Measurements from ENCODE around the gene USP47. TPM values are rescaled to one million over a fixed set of nuclear protein-coding genes. Genes with fewer than 3 reads are reported as not detected.
A peak's percentile ranks its signal among the peaks of the same experiment; 100 is the strongest.

The USP47 gene
- total and polyA plus RNA-seq, 9 of the 15 experiments (the other 6 are each of a cell fraction or from before 2014, with no cell fraction given), result 13.1 to 63.6 (median 34.7) TPM

DNA sequence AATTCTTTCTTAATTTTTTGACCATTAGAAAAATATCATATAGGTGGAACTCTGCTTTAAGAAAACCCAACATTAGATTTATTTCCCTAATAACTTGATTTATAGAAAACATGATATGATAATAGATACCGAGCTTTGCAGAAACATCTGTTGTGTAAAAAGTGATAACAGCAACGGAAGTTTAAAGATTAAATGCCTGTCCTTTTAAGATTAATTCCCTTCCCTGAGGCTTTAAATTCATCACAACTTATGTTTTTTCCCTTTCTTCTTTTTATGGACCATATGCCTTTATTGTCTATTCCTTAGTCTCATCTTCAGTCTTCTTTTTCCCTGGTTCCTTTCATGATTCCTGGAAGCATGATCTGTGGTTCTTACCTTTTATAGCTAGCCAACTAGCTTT lies 1.9 kb downstream of the USP47 start (continued):
- TF ChIP-seq, protein P1, sequence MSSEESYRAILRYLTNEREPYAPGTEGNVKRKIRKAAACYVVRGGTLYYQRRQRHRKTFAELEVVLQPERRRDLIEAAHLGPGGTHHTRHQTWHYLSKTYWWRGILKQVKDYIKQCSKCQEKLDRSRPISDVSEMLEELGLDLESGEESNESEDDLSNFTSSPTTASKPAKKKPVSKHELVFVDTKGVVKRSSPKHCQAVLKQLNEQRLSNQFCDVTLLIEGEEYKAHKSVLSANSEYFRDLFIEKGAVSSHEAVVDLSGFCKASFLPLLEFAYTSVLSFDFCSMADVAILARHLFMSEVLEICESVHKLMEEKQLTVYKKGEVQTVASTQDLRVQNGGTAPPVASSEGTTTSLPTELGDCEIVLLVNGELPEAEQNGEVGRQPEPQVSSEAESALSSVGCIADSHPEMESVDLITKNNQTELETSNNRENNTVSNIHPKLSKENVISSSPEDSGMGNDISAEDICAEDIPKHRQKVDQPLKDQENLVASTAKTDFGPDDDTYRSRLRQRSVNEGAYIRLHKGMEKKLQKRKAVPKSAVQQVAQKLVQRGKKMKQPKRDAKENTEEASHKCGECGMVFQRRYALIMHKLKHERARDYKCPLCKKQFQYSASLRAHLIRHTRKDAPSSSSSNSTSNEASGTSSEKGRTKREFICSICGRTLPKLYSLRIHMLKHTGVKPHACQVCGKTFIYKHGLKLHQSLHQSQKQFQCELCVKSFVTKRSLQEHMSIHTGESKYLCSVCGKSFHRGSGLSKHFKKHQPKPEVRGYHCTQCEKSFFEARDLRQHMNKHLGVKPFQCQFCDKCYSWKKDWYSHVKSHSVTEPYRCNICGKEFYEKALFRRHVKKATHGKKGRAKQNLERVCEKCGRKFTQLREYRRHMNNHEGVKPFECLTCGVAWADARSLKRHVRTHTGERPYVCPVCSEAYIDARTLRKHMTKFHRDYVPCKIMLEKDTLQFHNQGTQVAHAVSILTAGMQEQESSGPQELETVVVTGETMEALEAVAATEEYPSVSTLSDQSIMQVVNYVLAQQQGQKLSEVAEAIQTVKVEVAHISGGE (CRISPR knock-in tag; IDR thresholded peaks at IDR 0.05), result no peak
- no peak for TF ChIP-seq NR3C1 (CRISPR knock-in tag; IDR thresholded peaks at IDR 0.05)
- no peak for TF ChIP-seq KDM2B (CRISPR knock-in tag; IDR thresholded peaks at IDR 0.05)
- TF ChIP-seq TEAD2 (tag; IDR thresholded peaks at IDR 0.05), result no peak
- no peak for TF ChIP-seq ZBTB1 (CRISPR knock-in tag; IDR thresholded peaks at IDR 0.05; ENCODE audit: borderline replicate concordance, low read depth)
- TF ChIP-seq GATAD2B (IDR thresholded peaks at IDR 0.05; ENCODE audit: borderline replicate concordance), result no peak
- TF ChIP-seq, protein P2, sequence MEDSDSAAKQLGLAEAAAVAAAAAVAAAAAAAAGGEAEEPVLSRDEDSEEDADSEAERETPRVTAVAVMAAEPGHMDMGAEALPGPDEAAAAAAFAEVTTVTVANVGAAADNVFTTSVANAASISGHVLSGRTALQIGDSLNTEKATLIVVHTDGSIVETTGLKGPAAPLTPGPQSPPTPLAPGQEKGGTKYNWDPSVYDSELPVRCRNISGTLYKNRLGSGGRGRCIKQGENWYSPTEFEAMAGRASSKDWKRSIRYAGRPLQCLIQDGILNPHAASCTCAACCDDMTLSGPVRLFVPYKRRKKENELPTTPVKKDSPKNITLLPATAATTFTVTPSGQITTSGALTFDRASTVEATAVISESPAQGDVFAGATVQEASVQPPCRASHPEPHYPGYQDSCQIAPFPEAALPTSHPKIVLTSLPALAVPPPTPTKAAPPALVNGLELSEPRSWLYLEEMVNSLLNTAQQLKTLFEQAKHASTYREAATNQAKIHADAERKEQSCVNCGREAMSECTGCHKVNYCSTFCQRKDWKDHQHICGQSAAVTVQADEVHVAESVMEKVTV (CRISPR knock-in tag; IDR thresholded peaks at IDR 0.05), result no peak
- TF ChIP-seq TAL1 (IDR thresholded peaks at IDR 0.05), result peak; percentile 57
- no peak for TF ChIP-seq HEY1 (CRISPR knock-in tag; IDR thresholded peaks at IDR 0.05; ENCODE audit: borderline replicate concordance)
- no peak for TF ChIP-seq ZNF134 (CRISPR knock-in tag; conservative IDR thresholded peaks at IDR 0.05)
- TF ChIP-seq ZNF253 (CRISPR knock-in tag; conservative IDR thresholded peaks at IDR 0.05), result no peak
- TF ChIP-seq MXI1 (IDR thresholded peaks at IDR 0.05; ENCODE audit: low read depth, low read length), result no peak
- no peak for TF ChIP-seq YY1 (IDR thresholded peaks at IDR 0.05; ENCODE audit: borderline replicate concordance in 1 of 3, control insufficient read depth in 1 of 3, extremely low read depth in 1 of 3, insufficient read depth in 3 of 3, insufficient read length in 1 of 3, insufficient replicate concordance in 2 of 3, low read depth in 1 of 3, low read length in 2 of 3)
- TF ChIP-seq, protein P3, sequence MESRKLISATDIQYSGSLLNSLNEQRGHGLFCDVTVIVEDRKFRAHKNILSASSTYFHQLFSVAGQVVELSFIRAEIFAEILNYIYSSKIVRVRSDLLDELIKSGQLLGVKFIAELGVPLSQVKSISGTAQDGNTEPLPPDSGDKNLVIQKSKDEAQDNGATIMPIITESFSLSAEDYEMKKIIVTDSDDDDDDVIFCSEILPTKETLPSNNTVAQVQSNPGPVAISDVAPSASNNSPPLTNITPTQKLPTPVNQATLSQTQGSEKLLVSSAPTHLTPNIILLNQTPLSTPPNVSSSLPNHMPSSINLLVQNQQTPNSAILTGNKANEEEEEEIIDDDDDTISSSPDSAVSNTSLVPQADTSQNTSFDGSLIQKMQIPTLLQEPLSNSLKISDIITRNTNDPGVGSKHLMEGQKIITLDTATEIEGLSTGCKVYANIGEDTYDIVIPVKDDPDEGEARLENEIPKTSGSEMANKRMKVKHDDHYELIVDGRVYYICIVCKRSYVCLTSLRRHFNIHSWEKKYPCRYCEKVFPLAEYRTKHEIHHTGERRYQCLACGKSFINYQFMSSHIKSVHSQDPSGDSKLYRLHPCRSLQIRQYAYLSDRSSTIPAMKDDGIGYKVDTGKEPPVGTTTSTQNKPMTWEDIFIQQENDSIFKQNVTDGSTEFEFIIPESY (CRISPR knock-in tag; IDR thresholded peaks at IDR 0.05), result no peak
- no peak for TF ChIP-seq RFX1 (IDR thresholded peaks at IDR 0.05)
- TF ChIP-seq CBX3 (IDR thresholded peaks at IDR 0.05; ENCODE audit: borderline replicate concordance in 1 of 2, low read length in 2 of 2), result no peak
- TF ChIP-seq, protein P4, sequence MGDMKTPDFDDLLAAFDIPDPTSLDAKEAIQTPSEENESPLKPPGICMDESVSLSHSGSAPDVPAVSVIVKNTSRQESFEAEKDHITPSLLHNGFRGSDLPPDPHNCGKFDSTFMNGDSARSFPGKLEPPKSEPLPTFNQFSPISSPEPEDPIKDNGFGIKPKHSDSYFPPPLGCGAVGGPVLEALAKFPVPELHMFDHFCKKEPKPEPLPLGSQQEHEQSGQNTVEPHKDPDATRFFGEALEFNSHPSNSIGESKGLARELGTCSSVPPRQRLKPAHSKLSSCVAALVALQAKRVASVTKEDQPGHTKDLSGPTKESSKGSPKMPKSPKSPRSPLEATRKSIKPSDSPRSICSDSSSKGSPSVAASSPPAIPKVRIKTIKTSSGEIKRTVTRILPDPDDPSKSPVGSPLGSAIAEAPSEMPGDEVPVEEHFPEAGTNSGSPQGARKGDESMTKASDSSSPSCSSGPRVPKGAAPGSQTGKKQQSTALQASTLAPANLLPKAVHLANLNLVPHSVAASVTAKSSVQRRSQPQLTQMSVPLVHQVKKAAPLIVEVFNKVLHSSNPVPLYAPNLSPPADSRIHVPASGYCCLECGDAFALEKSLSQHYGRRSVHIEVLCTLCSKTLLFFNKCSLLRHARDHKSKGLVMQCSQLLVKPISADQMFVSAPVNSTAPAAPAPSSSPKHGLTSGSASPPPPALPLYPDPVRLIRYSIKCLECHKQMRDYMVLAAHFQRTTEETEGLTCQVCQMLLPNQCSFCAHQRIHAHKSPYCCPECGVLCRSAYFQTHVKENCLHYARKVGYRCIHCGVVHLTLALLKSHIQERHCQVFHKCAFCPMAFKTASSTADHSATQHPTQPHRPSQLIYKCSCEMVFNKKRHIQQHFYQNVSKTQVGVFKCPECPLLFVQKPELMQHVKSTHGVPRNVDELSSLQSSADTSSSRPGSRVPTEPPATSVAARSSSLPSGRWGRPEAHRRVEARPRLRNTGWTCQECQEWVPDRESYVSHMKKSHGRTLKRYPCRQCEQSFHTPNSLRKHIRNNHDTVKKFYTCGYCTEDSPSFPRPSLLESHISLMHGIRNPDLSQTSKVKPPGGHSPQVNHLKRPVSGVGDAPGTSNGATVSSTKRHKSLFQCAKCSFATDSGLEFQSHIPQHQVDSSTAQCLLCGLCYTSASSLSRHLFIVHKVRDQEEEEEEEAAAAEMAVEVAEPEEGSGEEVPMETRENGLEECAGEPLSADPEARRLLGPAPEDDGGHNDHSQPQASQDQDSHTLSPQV (IDR thresholded peaks at IDR 0.05), result no peak
